Esophagus squamous epithelium (tissue), 5 donors: ENCODE results near the gene BFAR. TPM values are rescaled to one million over a fixed set of nuclear protein-coding genes. Genes with fewer than 3 reads are reported as not detected.
"Not testable (repeated sequence)": the region's sequence is repeated elsewhere in the genome, so short reads cannot be mapped to it uniquely, and the experiment has no call there.

Experiments
- DNase-seq: peaks from one replicate; lab custom pipeline; 2025; lab: John Stamatoyannopoulos, UW
- H3K27ac ChIP-seq, 4 donors: fragments of 200-600 bp; sonication (generic); one replicate each; pipeline ENCODE4 v1.5.1; 2016 to 2019; ENCODE audit warnings: mild to moderate bottlenecking in 1 of 4
- H3K27me3 ChIP-seq, 4 donors: fragments of 200-600 bp; sonication (generic); 1 replicate in 3 of 4; 2 replicates in 1 of 4; pipeline versions ENCODE4 v1.5.1 to v1.6.0; 2017 to 2021; ENCODE audit warnings: antibody characterized with exemption in 1 of 4
- H3K36me3 ChIP-seq, 3 donors: fragments of 200-600 bp; sonication (generic); one replicate each; pipeline ENCODE4 v1.5.1; 2016 to 2019
- H3K4me1 ChIP-seq, 3 donors: fragments of 200-600 bp; sonication (generic); one replicate each; pipeline ENCODE4 v1.5.1; 2017 to 2019
- H3K4me3 ChIP-seq, 4 donors: fragments of 200-600 bp; sonication (generic); 1 replicate in 3 of 4; 2 replicates in 1 of 4; pipeline ENCODE4 v1.5.1; 2016 to 2019; ENCODE audit warnings: mild to moderate bottlenecking in 2 of 4, moderate library complexity in 1 of 4
- H3K9me3 ChIP-seq, 3 donors: fragments of 200-600 bp; sonication (generic); one replicate each; pipeline ENCODE4 v1.5.1; 2016 to 2019
- CTCF ChIP-seq, 6 experiments: fragments of 450-650 bp in 4 of 6; fragments of 200-600 bp in 2 of 6; sonication (generic) in 2 of 6; IDR thresholded peaks; one replicate each; pipeline ENCODE4 v1.5.1; 2016 to 2019; ENCODE audit warnings: antibody characterized with exemption in 6 of 6, mild to moderate bottlenecking in 4 of 6, moderate library complexity in 4 of 6
- POLR2A ChIP-seq, 4 donors: fragments of 450-650 bp; IDR thresholded peaks; one replicate each; pipeline ENCODE4 v1.6.1; 2017; ENCODE audit warnings: antibody characterized with exemption in 4 of 4, mild to moderate bottlenecking in 4 of 4, moderate library complexity in 3 of 4
- WGBS, 2 donors: methylation state at CpG; one replicate each; pipeline ENCODE4 v1.1.5; 2018; 5-methylcytosine and 5-hydroxymethylcytosine counted together
- intact Hi-C: fragments of 100-400 bp; cut with DNase I; formaldehyde crosslinking; loops from one replicate; pipeline ENCODE4 v1.15.0; 2022
- total RNA-seq, 4 donors: library from RNA; depleted of rRNA; stranded (reverse); fragments of >200 nt; gene quantifications; one replicate each; pipeline ENCODE4 v1.1.0, GENCODE V29; 2016
- donor health status: DM: yes; HTN: yes; CAD: no.

BFAR gene
- total RNA-seq, 4 donors from 2014 or later: 15.1 to 40.4 (median 22.9) TPM

DNA sequence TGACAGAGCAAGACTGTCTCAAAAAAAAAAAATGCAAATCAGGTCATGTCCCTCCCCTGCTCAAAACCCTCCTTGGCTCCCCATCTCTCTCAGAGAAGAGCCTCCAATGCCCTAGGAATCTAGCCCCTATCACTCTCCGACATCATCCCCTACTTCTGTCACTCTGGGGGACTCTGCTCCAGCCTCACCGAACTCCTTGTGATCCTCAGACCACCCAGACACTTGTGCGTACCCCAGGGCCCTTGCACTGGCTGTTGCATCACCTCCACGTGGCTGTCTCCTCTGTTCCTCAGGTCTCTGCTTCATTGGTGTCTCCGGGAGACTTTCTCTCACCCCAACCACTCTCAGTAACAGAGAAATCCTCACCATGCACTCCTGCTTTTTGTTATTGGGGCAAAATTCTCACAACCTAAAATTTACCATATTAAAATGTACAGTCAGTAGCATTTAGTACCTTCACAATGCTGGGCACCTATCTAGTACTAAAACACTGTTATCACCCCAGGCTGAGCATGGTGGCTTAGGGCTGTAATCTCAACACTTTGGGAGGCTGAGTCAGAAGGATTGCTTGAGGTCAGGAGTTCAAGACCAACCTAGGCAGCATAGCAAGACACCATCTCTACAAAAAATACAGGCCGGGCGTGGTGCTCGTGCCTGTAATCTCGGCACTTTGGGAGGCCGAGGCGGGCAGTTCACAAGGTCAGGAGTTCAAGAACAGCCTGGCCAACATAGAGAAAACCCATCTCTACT is 46.2 kb downstream of the BFAR start:
- H3K36me3 ChIP-seq: no peaks in the 10 kb centered on the region
- no peak overlapping the region for H3K27ac ChIP-seq
- intact Hi-C loops: no loop called here
- no peaks in the 10 kb centered on the region for H3K9me3 ChIP-seq
- whole genome bisulfite sequencing, 2 donors: 72 to 77% methylated on average over 11 of the region's 11 CpGs
- DNase-seq: no peak
- H3K4me3 ChIP-seq: no peak overlapping the region
- H3K27me3 ChIP-seq: peaks cover 0 to 3% (median 0%) of the 10 kb centered on the region in 4 donors
- H3K4me1 ChIP-seq: no peaks in the 10 kb centered on the region
- TF ChIP-seq POLR2A (IDR thresholded peaks at IDR 0.05) (no peak), CTCF (IDR thresholded peaks at IDR 0.05) (no peak)

DNA sequence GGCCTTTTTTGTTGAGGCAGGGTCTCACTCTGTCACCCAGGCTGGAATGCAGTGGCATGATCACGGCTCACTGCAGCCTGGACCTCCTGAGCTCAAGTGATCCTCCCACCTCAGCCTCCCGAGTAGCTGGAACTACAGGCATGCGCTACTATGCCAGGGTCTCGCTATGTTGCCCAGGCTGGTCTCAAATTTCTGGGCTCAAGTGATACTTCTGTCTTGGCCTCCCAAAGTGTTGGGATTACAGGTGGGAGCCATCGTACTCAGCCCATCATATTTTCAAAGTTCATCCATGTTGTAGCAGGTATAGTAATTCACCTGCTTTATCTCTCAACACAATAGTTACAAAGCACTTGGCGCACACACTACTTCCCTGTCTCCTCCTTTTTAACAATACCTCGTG is 47.6 kb downstream of the BFAR start:
- DNase-seq, H3K36me3 ChIP-seq, H3K9me3 ChIP-seq, H3K27ac ChIP-seq, H3K4me3 ChIP-seq, H3K4me1 ChIP-seq, H3K27me3 ChIP-seq, intact Hi-C loops: not testable (repeated sequence)
- 78% methylated on average over 6 to 7 of the region's 7 CpGs for WGBS, 2 donors

GRCh38 chr16:14681115-14681514 is 48.4 kb downstream of the BFAR start:
- intact Hi-C loops: no loop called here
- Histone ChIP-seq H3K9me3 (no peaks in the 10 kb centered on the region), H3K4me3 (no peak overlapping the region), H3K27ac (no peak overlapping the region), H3K4me1 (no peaks in the 10 kb centered on the region), H3K27me3 (peaks cover 0 to 3% (median 0%) of the 10 kb centered on the region in 4 donors), H3K36me3 (no peaks in the 10 kb centered on the region)
- TF ChIP-seq CTCF (IDR thresholded peaks at IDR 0.05) (no peak), POLR2A (IDR thresholded peaks at IDR 0.05) (no peak)
- no peak for DNase-seq
- 91 to 93% methylated on average over 4 of the region's 4 CpGs for WGBS, 2 donors

GRCh38 chr16:14682121-14682520 is 49.4 kb downstream of the BFAR start:
- TF ChIP-seq POLR2A (IDR thresholded peaks at IDR 0.05) (no peak), CTCF (IDR thresholded peaks at IDR 0.05) (no peak)
- Histone ChIP-seq H3K27me3 (peaks cover 0 to 3% (median 0%) of the 10 kb centered on the region in 4 donors), H3K27ac (no peak overlapping the region), H3K36me3 (no peaks in the 10 kb centered on the region), H3K4me1 (no peaks in the 10 kb centered on the region), H3K9me3 (no peaks in the 10 kb centered on the region), H3K4me3 (no peak overlapping the region)
- WGBS, 2 donors: 56 to 63% methylated on average over 6 to 8 of the region's 8 CpGs
- DNase-seq: no peak
- intact Hi-C loops: no loop called here

GRCh38 chr16:14685870-14686793 is 53.4 kb downstream of the BFAR start:
- intact Hi-C loops, DNase-seq, H3K9me3 ChIP-seq, H3K27me3 ChIP-seq, H3K27ac ChIP-seq, H3K4me3 ChIP-seq, H3K4me1 ChIP-seq, H3K36me3 ChIP-seq: not testable (repeated sequence)
- 79 to 81% methylated on average over 12 to 13 of the region's 15 CpGs for WGBS, 2 donors

DNA sequence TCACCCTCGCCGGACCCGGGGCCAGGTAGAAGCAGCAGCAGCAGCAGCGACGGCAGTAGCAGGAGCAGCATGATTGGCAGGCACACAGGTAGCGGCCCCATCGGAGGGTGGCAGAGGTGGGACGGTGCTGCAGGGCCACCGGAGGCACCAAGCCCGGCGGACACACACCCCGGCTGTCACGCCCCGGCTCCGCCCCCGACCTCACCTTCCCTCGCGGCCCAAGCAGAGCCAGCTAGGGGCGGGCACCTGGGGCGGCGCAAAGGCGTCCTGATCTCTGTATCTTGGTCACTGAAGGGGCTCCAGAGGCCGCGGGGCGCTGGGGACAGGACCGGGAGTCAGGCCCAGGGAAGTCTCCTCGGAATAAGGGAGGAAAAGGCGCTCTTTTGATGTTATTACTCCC is 61.4 kb downstream of the BFAR start, which contains the start of gene PLA2G10:
PLA2G10 (minus strand) TSS at position 180 of the 400 bp plus-strand sequence; CDS start at position 101, 79 bp downstream.
- H3K36me3 ChIP-seq, H3K27ac ChIP-seq, H3K4me3 ChIP-seq, intact Hi-C loops, H3K27me3 ChIP-seq, H3K4me1 ChIP-seq, DNase-seq, H3K9me3 ChIP-seq: not testable (repeated sequence)
- no CpG with 5 or more reads among the region's 28 CpGs for WGBS, 2 donors

DNA sequence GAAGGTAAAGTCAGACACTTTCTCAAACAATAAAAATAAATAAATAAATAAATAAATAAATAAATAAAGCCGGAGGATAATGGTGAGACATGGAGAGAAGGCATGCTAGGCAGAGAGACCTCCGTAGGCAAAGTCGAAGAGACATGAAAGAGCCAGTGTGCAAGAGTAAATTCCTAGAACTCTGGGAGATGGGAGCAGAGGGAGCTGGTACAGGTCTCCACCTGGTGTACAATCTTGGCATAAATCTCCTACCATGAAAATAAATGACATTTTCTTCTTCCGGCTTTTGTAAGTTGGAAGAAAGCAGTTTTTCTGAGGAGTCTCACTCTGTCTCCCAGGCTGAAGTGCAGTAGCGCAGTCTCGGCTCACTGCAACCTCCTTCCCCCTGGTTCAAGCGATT is 69.1 kb downstream of the BFAR start:
- H3K36me3 ChIP-seq, H3K4me1 ChIP-seq, H3K27ac ChIP-seq, H3K27me3 ChIP-seq, intact Hi-C loops, H3K9me3 ChIP-seq, H3K4me3 ChIP-seq, DNase-seq: not testable (repeated sequence)
- WGBS, 2 donors: no CpG with 5 or more reads among the region's 7 CpGs

DNA sequence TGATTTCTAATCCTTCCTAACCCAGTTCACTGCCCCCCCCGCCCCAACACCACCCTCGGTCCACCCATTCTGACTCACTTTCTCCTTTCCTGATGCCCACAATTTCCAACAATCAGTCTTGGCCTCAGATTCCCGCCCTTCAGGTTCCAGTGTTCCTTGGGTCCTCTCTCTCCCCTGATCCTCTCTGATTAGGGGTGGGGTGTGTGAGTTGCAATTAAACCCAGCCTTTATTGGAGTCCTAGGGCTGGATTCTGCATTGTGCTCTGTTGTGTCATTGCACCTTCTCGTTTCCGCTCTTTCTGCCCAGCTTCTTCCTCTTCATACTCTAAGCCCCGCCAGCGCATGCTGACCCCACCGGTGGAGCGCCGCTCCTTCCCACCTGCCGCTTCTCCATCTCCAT is 69.9 kb downstream of the BFAR start:
- H3K4me1 ChIP-seq, intact Hi-C loops, H3K4me3 ChIP-seq, H3K27me3 ChIP-seq, DNase-seq, H3K36me3 ChIP-seq, H3K27ac ChIP-seq, H3K9me3 ChIP-seq: not testable (repeated sequence)
- WGBS, 2 donors: no CpG with 5 or more reads among the region's 11 CpGs

DNA sequence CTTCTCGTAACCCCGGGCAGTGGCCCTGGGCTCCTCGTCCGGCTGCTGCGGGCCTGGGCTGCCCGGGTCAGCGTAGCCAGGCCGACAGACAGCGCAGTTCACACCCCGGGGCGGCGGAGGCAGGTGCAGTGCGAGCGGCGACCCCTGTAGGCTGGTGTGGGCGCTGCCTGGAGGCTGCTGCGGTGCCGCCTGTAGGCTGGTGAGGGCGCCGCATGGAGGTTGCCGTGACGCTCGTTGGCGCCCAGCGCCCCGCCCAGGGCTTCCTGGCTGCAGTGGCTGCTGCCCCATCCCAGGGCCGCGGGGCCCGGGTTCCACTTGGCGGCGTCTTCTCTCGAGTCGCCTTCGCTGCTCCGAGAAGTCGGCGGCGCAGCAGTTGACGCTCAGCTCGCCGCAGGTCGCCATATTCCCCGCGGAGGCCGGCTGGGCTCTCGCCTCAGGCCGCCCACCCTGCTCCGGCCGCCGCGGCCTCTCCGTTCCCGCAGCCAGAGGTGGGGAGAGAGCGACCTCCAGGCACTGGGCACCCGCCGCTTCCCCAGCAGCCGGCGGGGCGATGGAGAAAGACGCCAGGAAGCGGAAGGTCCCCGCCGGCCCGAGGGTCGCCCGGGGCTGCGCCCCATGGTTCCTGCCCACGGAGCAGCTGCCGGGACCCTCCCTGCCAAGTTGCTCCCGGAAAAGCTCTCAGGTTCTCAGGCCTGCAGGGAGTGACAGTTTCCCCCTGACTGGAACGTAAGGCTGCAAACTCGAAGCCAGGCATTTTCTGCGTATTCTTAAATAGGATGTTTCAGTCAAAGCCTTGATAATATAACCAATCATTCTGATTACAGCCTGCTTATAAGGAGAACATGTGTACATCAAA is 70.6 kb downstream of the BFAR start, which contains the start of gene NPIPA3:
NPIPA3 (plus strand) TSS at position 256 of the 856 bp plus-strand sequence. CDS start 5,533 bp downstream, outside the sequence.
- DNase-seq, H3K4me1 ChIP-seq, H3K36me3 ChIP-seq, H3K9me3 ChIP-seq, H3K27me3 ChIP-seq, intact Hi-C loops, H3K27ac ChIP-seq, H3K4me3 ChIP-seq: not testable (repeated sequence)
- no CpG with 5 or more reads among the region's 73 CpGs for WGBS, 2 donors
